Stimulated activated naive CD4-positive, alpha-beta T cell treated with Interleukin-2 at 50 U/mL for 16 hours (primary cell): ENCODE results near the gene CD74.
A peak's percentile ranks its signal among the peaks of the same experiment; 100 is the strongest.
"Not testable (repeated sequence)": the region's sequence is repeated elsewhere in the genome, so short reads cannot be mapped to it uniquely, and the experiment has no call there.

Experiments
- DNase-seq: peaks from one replicate; lab custom pipeline; 2025; lab: John Stamatoyannopoulos, UW

The CD74 gene

GRCh38 chr5:150412319-150413175, at the start of gene CD74:
TSS of gene CD74 (minus strand) at chr5:150412910. CDS start at chr5:150412749, 161 bp downstream.
- peak; percentile 93 for DNase-seq

GRCh38 chr5:150461231-150461630, 48.5 kb upstream of the CD74 start:
- no peak for DNase-seq

GRCh38 chr5:150460781-150461180, 48.1 kb upstream of the CD74 start:
- no peak for DNase-seq

DNA sequence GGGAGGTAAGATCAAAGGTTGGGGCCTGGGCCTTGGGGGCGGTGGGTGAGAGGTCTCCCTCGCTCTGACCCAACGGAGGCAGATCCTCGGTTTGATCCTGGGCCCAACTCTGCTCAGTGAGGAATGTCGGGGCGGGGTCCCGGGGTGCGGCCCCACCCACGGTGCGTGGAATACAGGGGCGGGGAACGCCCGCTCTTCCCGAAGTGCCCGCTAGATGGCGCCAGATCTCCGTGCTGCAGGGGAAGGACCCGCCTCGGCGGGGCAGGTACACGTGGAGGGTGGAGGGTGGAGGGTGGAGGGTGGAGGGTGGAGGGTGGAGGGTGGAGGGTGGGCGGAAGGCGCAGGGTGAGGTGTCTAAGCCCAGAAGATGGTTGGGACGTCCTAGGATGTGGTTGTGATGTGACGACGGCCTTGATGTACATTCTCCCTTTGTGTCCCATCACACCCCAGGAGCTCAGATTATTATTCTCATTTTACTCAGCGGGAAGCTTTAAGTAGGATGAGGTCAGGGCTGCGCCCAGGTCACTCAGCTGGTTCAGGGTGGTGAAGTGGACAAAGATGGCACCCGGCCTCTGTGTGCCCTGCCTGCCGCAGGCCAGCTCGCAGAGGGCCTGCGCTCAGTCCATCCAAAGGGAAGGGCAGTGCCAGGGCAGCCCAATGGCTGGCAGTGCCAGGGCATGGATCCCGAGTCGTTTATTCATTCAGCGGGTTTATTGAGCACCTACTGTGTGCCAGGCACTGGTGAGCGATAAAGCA, 46.3 kb upstream of the CD74 start:
- DNase-seq, result peak; percentile 82

DNA sequence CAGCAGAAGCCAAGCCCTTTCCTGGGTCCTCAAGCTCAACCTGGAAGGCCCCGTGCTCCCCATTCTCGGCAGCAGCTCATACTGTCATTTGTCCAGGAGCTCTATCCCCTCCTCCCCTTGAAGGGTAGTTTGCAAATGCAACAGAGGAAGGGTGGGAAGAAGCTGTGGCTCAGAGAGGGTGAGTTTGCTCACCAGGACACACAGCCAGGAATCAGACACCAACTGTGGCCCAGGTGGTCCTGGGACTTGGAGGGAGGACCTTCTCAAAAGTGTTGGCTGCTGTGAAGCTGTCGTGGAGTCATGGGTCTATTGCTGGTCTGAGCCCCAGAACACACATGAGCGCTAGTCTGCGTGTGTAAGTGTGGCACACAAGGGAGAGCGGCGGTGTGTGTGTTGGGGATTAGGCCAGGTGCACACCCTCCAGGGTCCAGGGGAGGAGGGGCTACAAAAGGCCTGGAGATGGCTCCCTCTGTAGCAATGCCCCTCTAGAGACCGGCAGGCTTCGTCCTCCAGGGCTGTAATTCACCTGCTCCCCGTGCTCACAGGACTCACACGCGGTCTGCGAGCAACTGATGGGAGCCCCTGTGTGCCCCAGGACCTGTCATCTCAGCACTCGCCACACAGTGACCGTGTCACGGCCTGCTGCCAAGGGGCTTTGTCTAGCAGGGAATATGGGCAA, 45.0 kb upstream of the CD74 start:
- DNase-seq, result no peak

- no peak for DNase-seq
Measured at GRCh38 chr5:150457121-150457520, 44.4 kb upstream of the CD74 start.

GRCh38 chr5:150454492-150455229, 42.0 kb upstream of the CD74 start:
- DNase-seq, result no peak

GRCh38 chr5:150454027-150454426, 41.3 kb upstream of the CD74 start:
- DNase-seq, result not testable (repeated sequence)

- DNase-seq, result no peak
Measured at GRCh38 chr5:150452914-150453313, 40.2 kb upstream of the CD74 start.

DNA sequence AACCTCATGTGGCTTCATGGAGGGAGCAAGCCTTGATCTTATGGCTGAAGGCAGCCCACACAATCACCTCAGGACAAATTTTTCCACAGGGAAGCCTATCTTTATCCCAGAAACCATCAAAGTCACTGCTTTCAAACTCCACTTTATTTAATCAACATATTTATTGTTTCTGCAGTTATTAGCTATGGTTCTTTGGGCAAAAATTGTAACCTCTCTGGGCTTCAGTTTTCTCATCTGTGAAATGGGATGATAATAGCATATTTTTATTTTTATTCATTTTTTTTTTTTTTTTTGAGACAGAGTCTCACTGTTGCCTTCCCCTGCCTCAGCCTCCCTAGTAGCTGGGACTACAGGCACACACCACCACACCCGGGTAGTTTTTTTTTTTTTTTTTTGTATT, 38.9 kb upstream of the CD74 start:
- DNase-seq, result no peak

GRCh38 chr5:150449517-150450339, 37.0 kb upstream of the CD74 start, which contains the start of gene RPS14:
TSS of gene RPS14 (minus strand) at chr5:150449739. CDS start at chr5:150447733, 2,006 bp downstream.
- peak; percentile 94 for DNase-seq

GRCh38 chr5:150448952-150449516, 36.3 kb upstream of the CD74 start:
- DNase-seq, result no peak

DNA sequence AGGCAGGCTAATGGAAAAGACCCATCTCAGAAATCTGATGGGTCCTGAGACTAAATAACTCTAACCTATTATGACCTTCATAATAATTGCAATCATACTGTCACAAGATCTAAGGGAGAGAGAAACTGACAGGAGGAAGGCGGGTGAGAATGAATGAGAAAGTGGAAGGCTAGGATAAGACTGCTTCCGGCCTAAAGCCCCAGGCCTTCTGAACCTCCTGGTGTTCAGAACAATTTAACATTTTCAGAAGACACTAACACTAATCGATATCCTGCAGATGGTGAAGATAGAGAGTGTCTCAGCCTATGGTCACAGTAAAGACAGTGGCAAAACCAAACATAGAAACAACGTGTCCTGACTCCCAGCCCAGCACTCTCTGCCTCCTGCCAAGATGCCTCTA, 35.6 kb upstream of the CD74 start:
- DNase-seq, result no peak

- no peak for DNase-seq
Measured at GRCh38 chr5:150447188-150447587, 34.5 kb upstream of the CD74 start.

GRCh38 chr5:150446583-150446982, 33.9 kb upstream of the CD74 start:
- no peak for DNase-seq

DNA sequence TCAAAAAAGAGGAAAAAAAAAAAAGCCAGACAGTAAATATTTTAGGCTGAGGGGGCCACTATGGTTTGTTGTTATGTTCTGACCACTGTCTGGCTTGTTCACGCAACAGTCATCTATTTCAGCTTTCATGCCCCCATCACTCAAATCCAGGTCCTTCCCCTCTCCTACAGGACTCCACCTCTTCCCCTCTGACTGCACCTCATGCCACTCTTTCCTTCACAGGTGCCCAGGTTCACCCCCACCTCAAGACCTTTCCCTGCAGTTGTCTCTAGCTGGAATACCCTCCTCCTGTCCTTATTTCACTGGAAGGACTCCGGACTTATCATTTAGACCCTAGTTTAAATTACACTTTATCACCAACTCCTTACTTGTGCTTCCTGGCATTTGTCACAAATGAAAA, 33.4 kb upstream of the CD74 start:
- no peak for DNase-seq

DNA sequence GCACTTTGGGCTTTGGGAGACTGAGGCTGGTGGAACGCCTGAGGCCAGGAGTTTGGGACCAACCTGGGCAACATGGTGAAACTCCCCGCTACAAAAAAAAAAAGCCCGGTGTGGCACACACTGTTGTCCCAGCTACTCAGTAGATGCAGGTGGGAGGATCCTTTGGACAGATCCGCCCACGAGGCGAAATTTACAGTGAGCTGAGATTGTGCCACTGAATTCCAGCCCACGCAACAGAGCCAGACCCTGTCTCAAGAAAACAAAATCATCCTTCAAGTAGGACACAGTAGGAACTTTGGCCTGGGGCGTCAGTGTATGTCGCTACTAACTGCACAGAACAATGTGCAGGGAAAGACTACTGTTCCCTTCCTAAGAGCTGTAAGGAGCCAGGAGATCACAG, 32.1 kb upstream of the CD74 start:
- no peak for DNase-seq

GRCh38 chr5:150443242-150444075, 30.7 kb upstream of the CD74 start:
- no peak for DNase-seq

DNA sequence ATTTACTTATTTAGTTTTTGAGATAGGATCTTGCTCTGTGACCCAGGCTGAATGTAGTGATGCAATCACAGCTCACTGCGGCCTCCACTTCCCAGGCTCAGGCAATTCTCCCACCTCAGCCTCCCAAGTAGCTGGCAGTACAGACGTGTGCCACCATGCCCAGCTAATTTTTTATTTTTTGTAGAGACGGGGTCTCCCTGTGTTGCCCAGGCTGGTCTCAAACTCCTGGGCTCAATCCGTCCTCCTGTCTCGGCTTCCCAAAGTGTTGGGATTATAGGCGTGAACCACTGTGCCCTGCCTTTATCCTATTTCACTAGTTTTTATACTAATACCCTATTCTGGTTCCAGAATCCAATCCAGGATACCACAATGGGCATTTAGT, 30.0 kb upstream of the CD74 start:
- no peak for DNase-seq
